Immature natural killer cell (primary cell): ENCODE data around the gene PHF8. TPM values are rescaled to one million over a fixed set of nuclear protein-coding genes. Genes with fewer than 3 reads are reported as not detected.

Experiments
- DNase-seq, 3 donors: peaks; one replicate each; pipeline ENCODE4 v3.0.0; 2022; ENCODE audit warnings: mixed read lengths in 1 of 3
- H3K27ac Mint-ChIP-seq, 6 donors: one replicate each; pipeline ENCODE4 v1.8.0; 2020; ENCODE audit warnings: mixed read lengths in 6 of 6, mild to moderate bottlenecking in 5 of 6, inconsistent platforms in 4 of 6, moderate library complexity in 3 of 6
- H3K27me3 Mint-ChIP-seq, 3 donors: one replicate each; pipeline ENCODE4 v1.8.0; 2020 to 2021; ENCODE audit warnings: low read depth in 3 of 3, mild to moderate bottlenecking in 3 of 3, mixed read lengths in 3 of 3, moderate library complexity in 3 of 3, inconsistent platforms in 1 of 3
- H3K36me3 Mint-ChIP-seq, 3 donors: one replicate each; pipeline ENCODE4 v1.8.0; 2020; ENCODE audit warnings: mixed read lengths in 3 of 3, inconsistent platforms in 2 of 3, mild to moderate bottlenecking in 2 of 3
- H3K4me1 Mint-ChIP-seq, 2 donors: one replicate each; pipeline ENCODE4 v1.8.0; 2020; ENCODE audit warnings: inconsistent platforms in 2 of 2, mild to moderate bottlenecking in 2 of 2, mixed read lengths in 2 of 2, moderate library complexity in 1 of 2
- H3K4me3 Mint-ChIP-seq, 5 donors: one replicate each; pipeline ENCODE4 v1.8.0; 2020; ENCODE audit warnings: mild to moderate bottlenecking in 5 of 5, mixed read lengths in 5 of 5, inconsistent platforms in 3 of 5, moderate library complexity in 3 of 5
- H3K9me3 Mint-ChIP-seq, 6 donors: one replicate each; pipeline ENCODE4 v1.8.0; 2020; ENCODE audit warnings: mild to moderate bottlenecking in 6 of 6, mixed read lengths in 6 of 6, inconsistent platforms in 4 of 6, moderate library complexity in 3 of 6
- polyA plus RNA-seq, 3 donors: library from polyadenylated mRNA; unstranded; fragments of 300-500 nt; fragmentation: Illumina TruSeq; gene quantifications; one replicate each; pipeline ENCODE4 v1.2.3, GENCODE V29; 2021

Gene PHF8
- polyA plus RNA-seq, 3 donors from 2014 or later, result 5.8 to 22.3 (median 8.2) TPM

GRCh38 chrX:53990171-53990570 lies 54.1 kb downstream of the PHF8 start:
- H3K36me3 Mint-ChIP-seq, result peaks cover 8 to 18% (median 16%) of the 10 kb centered on the region in 3 donors
- peaks cover 0 to 2% (median 0%) of the 10 kb centered on the region in 3 donors for H3K27me3 Mint-ChIP-seq
- peaks cover 0 to 2% (median 0%) of the 10 kb centered on the region in 6 donors for H3K9me3 Mint-ChIP-seq
- H3K27ac Mint-ChIP-seq, result no peak overlapping the region
- no peak for DNase-seq
- no peaks in the 10 kb centered on the region for H3K4me1 Mint-ChIP-seq
- no peak overlapping the region for H3K4me3 Mint-ChIP-seq

DNA sequence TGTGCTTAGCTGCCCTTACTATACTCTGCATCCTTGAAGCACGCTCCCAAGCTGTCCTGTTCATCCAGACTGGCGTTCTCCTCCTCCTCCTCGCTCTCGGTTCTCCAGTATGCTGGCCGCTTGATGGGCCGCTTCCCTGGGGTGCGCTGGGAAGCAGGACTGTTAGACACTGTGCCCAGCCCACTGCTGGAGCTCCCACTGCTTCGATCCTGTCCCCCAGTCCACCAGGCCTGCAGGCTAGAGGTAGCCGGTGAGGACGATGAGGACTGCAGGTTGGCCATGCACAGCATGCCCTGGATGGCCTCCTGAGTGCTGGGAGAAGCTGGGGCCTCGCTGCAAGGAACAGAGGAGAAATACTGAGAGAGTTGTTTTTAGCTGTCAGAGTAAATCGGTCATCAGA lies 59.4 kb downstream of the PHF8 start:
- Mint-ChIP-seq H3K4me1 (no peaks in the 10 kb centered on the region), H3K36me3 (peaks cover 3 to 17% (median 8%) of the 10 kb centered on the region in 3 donors), H3K4me3 (no peak overlapping the region), H3K9me3 (peaks cover 0 to 2% (median 0%) of the 10 kb centered on the region in 6 donors), H3K27me3 (peaks cover 0 to 2% (median 0%) of the 10 kb centered on the region in 3 donors), H3K27ac (no peak overlapping the region)
- DNase-seq, result no peak

DNA sequence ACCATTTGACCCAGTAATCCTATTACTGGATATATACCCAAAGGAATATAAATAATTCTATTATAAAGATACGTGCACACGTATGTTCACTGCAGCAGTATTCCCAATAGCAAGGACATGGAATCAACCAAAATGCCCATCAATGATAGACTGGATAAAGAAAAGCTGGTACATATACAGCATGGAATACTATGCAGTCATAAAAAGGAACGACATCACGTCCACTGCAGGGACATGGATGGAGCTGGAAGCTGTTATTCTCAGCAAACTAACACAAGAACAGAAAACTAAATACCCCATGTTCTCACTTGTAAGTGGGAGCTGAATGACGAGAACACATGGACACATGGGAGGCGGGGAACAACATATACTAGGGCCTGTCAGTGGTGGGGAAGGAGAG lies 69.7 kb downstream of the PHF8 start:
- H3K9me3 Mint-ChIP-seq, result no peaks in the 10 kb centered on the region
- no peak overlapping the region for H3K27ac Mint-ChIP-seq
- peaks cover 5 to 44% (median 24%) of the 10 kb centered on the region in 3 donors for H3K36me3 Mint-ChIP-seq
- H3K4me1 Mint-ChIP-seq, result no peaks in the 10 kb centered on the region
- peaks cover 0 to 3% (median 0%) of the 10 kb centered on the region in 3 donors for H3K27me3 Mint-ChIP-seq
- no peak overlapping the region for H3K4me3 Mint-ChIP-seq
- DNase-seq, result no peak

DNA sequence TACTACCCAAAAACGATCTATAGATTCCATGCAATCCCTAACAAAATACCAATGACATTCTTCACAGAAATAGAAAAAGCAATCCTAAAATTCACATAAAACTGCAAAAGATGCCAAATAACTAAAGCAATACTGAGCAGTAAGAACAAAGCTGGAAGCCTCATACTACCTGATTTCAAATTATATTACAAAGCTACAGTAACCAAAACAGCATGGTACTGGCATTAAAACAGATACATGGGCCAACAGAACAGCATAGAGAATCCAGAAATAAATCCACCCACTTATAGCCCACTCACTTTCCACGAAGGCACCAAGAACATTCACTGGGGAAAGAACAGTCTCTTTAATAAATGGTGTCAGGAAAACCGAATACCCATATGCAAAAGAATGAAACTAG lies 74.7 kb downstream of the PHF8 start:
- no peaks in the 10 kb centered on the region for H3K9me3 Mint-ChIP-seq
- H3K27ac Mint-ChIP-seq, result no peak overlapping the region
- peaks cover 4 to 52% (median 32%) of the 10 kb centered on the region in 3 donors for H3K36me3 Mint-ChIP-seq
- no peaks in the 10 kb centered on the region for H3K4me1 Mint-ChIP-seq
- H3K4me3 Mint-ChIP-seq, result no peak overlapping the region
- peaks cover 0 to 5% (median 2%) of the 10 kb centered on the region in 3 donors for H3K27me3 Mint-ChIP-seq
- no peak for DNase-seq

- H3K27ac Mint-ChIP-seq, result no peak overlapping the region
Measured at GRCh38 chrX:53950130-53950733, 94.0 kb downstream of the PHF8 start.

GRCh38 chrX:53940180-53940579 lies 104.1 kb downstream of the PHF8 start:
- peaks cover 4 to 5% (median 4%) of the 10 kb centered on the region in 3 donors for H3K27me3 Mint-ChIP-seq
- no peak for DNase-seq
- H3K27ac Mint-ChIP-seq, result peak overlapping the region in 4 of 6 donors; percentile 63 to 79 (median 70)
- H3K36me3 Mint-ChIP-seq, result peaks cover 10 to 21% (median 11%) of the 10 kb centered on the region in 3 donors
- H3K9me3 Mint-ChIP-seq, result no peaks in the 10 kb centered on the region
- peaks cover 32 to 37% of the 10 kb centered on the region in 2 donors for H3K4me1 Mint-ChIP-seq
- peak overlapping the region in 2 of 5 donors; percentile 8 to 30 for H3K4me3 Mint-ChIP-seq

More at GRCh38 chrX:53950130-53950733, 94.0 kb downstream of the PHF8 start:
- peaks cover 0 to 2% (median 1%) of the 10 kb centered on the region in 3 donors for H3K27me3 Mint-ChIP-seq
- H3K9me3 Mint-ChIP-seq, result no peaks in the 10 kb centered on the region
- no peaks in the 10 kb centered on the region for H3K4me1 Mint-ChIP-seq
- no peak for DNase-seq
- H3K4me3 Mint-ChIP-seq, result no peak overlapping the region
- H3K36me3 Mint-ChIP-seq, result peaks cover 10 to 27% (median 20%) of the 10 kb centered on the region in 3 donors

GRCh38 chrX:53939127-53939526 lies 105.1 kb downstream of the PHF8 start:
- H3K4me1 Mint-ChIP-seq, result peaks cover 38 to 47% of the 10 kb centered on the region in 2 donors
- peaks cover 10 to 21% (median 11%) of the 10 kb centered on the region in 3 donors for H3K36me3 Mint-ChIP-seq
- no peaks in the 10 kb centered on the region for H3K9me3 Mint-ChIP-seq
- DNase-seq, result peak in 2 of 3 donors; percentile 2 to 5
- peak overlapping the region; percentile 5 to 33 (median 17) for H3K4me3 Mint-ChIP-seq
- peak overlapping the region in 5 of 6 donors; percentile 57 to 79 (median 66) for H3K27ac Mint-ChIP-seq
- H3K27me3 Mint-ChIP-seq, result peaks cover 4 to 5% (median 4%) of the 10 kb centered on the region in 3 donors

GRCh38 chrX:53930515-53931380 lies 113.5 kb downstream of the PHF8 start:
- H3K27me3 Mint-ChIP-seq, result peaks cover 0 to 3% (median 0%) of the 10 kb centered on the region in 3 donors
- DNase-seq, result no peak
- no peaks in the 10 kb centered on the region for H3K9me3 Mint-ChIP-seq
- H3K27ac Mint-ChIP-seq, result peak overlapping the region in 1 of 6 donors; percentile 41
- H3K4me3 Mint-ChIP-seq, result no peak overlapping the region
- peaks cover 11 to 15% of the 10 kb centered on the region in 2 donors for H3K4me1 Mint-ChIP-seq
- H3K36me3 Mint-ChIP-seq, result no peaks in the 10 kb centered on the region

DNA sequence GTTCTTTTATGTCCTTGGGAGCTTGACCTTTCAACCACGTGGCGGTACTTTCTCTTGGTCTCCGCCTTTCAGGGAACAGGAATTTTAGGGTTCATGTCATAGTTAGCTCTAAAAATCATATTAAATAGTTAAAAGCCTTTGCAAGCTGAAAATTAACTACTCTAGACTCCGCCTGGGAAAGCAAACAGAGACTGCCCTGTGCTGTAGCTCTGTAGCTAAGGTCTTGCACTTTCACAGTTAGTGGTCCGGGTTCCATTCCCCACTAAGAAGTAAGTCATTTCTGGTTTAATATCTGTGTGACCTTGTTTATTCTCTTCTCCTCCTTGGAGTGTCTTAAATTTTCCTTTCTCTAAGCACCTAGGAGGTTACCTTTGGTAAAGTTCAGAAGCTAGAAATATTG lies 118.2 kb downstream of the PHF8 start:
- Mint-ChIP-seq H3K36me3 (no peaks in the 10 kb centered on the region), H3K4me3 (no peak overlapping the region), H3K9me3 (no peaks in the 10 kb centered on the region), H3K27ac (no peak overlapping the region), H3K27me3 (peaks cover 0 to 9% (median 0%) of the 10 kb centered on the region in 3 donors), H3K4me1 (no peaks in the 10 kb centered on the region)
- DNase-seq, result no peak

DNA sequence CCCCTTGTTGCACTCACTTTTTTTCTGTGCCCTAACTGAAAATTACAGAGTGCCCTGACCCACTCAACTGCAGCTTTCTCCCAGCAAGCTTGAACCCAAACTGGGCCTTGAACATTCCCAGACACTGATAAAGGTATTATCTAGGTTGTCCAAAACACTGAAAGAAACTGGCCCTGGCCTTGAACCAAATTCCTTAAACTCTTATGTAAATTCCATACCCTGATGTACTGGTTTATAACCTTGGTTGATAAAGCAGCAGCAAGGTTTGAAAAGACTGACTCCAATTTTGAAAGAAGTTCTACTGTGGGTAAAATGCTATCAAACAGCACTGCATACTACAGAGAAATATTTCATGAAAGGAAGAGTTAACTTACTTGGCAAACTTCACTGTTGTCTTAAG lies 125.6 kb downstream of the PHF8 start:
- Mint-ChIP-seq H3K4me1 (no peaks in the 10 kb centered on the region), H3K4me3 (no peak overlapping the region), H3K36me3 (no peaks in the 10 kb centered on the region), H3K27ac (no peak overlapping the region), H3K9me3 (no peaks in the 10 kb centered on the region), H3K27me3 (peaks cover 2 to 15% (median 3%) of the 10 kb centered on the region in 3 donors)
- no peak for DNase-seq

GRCh38 chrX:53900623-53901022 lies 143.7 kb downstream of the PHF8 start:
- no peaks in the 10 kb centered on the region for H3K9me3 Mint-ChIP-seq

GRCh38 chrX:53895270-53895669 lies 149.0 kb downstream of the PHF8 start:
- Mint-ChIP-seq H3K27ac (no peak overlapping the region), H3K27me3 (peaks cover 1 to 8% (median 4%) of the 10 kb centered on the region in 3 donors), H3K36me3 (no peaks in the 10 kb centered on the region), H3K9me3 (peaks cover 0 to 2% (median 0%) of the 10 kb centered on the region in 6 donors), H3K4me1 (no peaks in the 10 kb centered on the region), H3K4me3 (no peak overlapping the region)
- DNase-seq, result no peak

More at GRCh38 chrX:53900623-53901022, 143.7 kb downstream of the PHF8 start:
- H3K27me3 Mint-ChIP-seq, result peaks cover 0 to 7% (median 2%) of the 10 kb centered on the region in 3 donors
- no peak overlapping the region for H3K27ac Mint-ChIP-seq
- no peak for DNase-seq
- no peaks in the 10 kb centered on the region for H3K4me1 Mint-ChIP-seq
- H3K4me3 Mint-ChIP-seq, result no peak overlapping the region
- no peaks in the 10 kb centered on the region for H3K36me3 Mint-ChIP-seq
